ENCODE data around the gene HOXA4. TPM values are rescaled to one million over a fixed set of nuclear protein-coding genes. Genes with fewer than 3 reads are reported as not detected.

Gene HOXA4
- total RNA-seq, 1 experiment from 2014 or later: 2.0 TPM

DNA sequence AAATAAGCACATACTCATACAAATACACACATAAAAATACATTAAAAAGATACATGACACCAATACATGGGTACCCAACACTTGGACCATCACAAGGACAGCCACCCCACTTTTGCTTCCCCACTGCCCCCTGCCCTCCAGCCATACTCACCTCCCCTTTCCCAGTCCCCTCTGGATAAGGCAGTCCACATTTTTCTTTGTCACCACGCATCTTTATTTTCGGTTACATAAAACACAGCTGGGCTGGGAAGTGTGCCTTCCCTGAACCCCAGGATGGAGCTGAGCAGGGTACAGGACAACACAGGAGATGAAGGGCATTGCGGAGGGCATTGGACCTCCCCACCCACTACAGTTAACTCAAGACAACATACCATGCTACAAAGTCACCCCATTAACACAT lies 23.0 kb upstream of the HOXA4 start:
- no peak overlapping the region for H2AFZ ChIP-seq (ENCODE audit: low read depth, low read length, poor library complexity, severe bottlenecking)

More for the DNA sequence above, 23.0 kb upstream of the HOXA4 start:
- Histone ChIP-seq H3K36me3 (ENCODE audit: control insufficient read depth in 1 of 2, insufficient read depth in 2 of 2, low read length in 2 of 2) (no peaks in the 10 kb centered on the region), H3K79me2 (ENCODE audit: insufficient read depth, low read length) (peaks cover 44% of the 10 kb centered on the region), H3K9ac (ENCODE audit: low read length) (no peak overlapping the region), H4K20me1 (ENCODE audit: insufficient read depth) (no peaks in the 10 kb centered on the region), H3K9me2 (ENCODE audit: insufficient read depth) (no peaks in the 10 kb centered on the region), H3K4me3 (replicated peaks in 1 of 2; ENCODE audit: low read depth in 1 of 2, low read length in 2 of 2) (no peak overlapping the region), H3K27me3 (ENCODE audit: insufficient read depth, low read length) (no peaks in the 10 kb centered on the region), H3K4me1 (ENCODE audit: control insufficient read depth in 1 of 2, insufficient read depth in 2 of 2, low read length in 2 of 2) (peaks cover 23 to 66% of the 10 kb centered on the region in 2 experiments), H3K4me2 (ENCODE audit: low read length) (no peak overlapping the region; the same call in 1 of the 2 replicates), H3K27ac (ENCODE audit: low read depth, low read length) (no peak overlapping the region), H3K9me3 (ENCODE audit: control insufficient read depth in 1 of 2, insufficient read depth in 1 of 2, low read depth in 1 of 2, low read length in 2 of 2) (no peaks in the 10 kb centered on the region)
- DNase-seq (ENCODE audit: low read depth, low spot score) (no peak), ATAC-seq (no peak)
- TF ChIP-seq JUND (IDR thresholded peaks at IDR 0.05) (no peak), ELF1 (IDR thresholded peaks at IDR 0.05; ENCODE audit: borderline replicate concordance, low read depth) (no peak), CBX3 (IDR thresholded peaks at IDR 0.05; ENCODE audit: low read depth) (no peak), POLR2AphosphoS5 (IDR thresholded peaks at IDR 0.05; ENCODE audit: low read depth, low read length) (no peak), POLR2A (IDR thresholded peaks at IDR 0.05; ENCODE audit: borderline replicate concordance, extremely low read depth, insufficient read depth, insufficient read length) (no peak)
- TF ChIP-seq, protein P1, sequence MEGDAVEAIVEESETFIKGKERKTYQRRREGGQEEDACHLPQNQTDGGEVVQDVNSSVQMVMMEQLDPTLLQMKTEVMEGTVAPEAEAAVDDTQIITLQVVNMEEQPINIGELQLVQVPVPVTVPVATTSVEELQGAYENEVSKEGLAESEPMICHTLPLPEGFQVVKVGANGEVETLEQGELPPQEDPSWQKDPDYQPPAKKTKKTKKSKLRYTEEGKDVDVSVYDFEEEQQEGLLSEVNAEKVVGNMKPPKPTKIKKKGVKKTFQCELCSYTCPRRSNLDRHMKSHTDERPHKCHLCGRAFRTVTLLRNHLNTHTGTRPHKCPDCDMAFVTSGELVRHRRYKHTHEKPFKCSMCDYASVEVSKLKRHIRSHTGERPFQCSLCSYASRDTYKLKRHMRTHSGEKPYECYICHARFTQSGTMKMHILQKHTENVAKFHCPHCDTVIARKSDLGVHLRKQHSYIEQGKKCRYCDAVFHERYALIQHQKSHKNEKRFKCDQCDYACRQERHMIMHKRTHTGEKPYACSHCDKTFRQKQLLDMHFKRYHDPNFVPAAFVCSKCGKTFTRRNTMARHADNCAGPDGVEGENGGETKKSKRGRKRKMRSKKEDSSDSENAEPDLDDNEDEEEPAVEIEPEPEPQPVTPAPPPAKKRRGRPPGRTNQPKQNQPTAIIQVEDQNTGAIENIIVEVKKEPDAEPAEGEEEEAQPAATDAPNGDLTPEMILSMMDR (IDR thresholded peaks at IDR 0.05 in 2 of 3, conservative IDR thresholded peaks at IDR 0.05 in 1 of 3; ENCODE audit: borderline replicate concordance in 1 of 3, insufficient read depth in 1 of 3, low read depth in 2 of 3, low read length in 2 of 3): no peak
- intact Hi-C loops (cut with micrococcal nuclease): loop anchor here (5.0 kb wide), 1 partner anchor 301 kb away; no protein-coding TSS in a partner anchor
- no TSS peak for BruUV-seq (replicated peaks)
- RAD21 ChIA-PET (ENCODE audit: low non-redundant PET in 1 of 2, low total read pairs in 2 of 2, uncharacterized antibody in 2 of 2, unreplicated experiment in 2 of 2): no interaction called here
- CTCF ChIA-PET: interaction anchor here (1.6 kb wide), 1 partner anchor 9 kb away, joined by 6 read pairs; no protein-coding TSS in a partner anchor
- POLR2A ChIA-PET: no interaction called here
